LNCAP (cell line): Measurements from ENCODE around the gene C11orf65.

Experiments
- TF ChIP-seq, protein P1 (sequence below): fragments of 450-650 bp; IDR thresholded peaks from 2 replicates; pipeline ENCODE4 v1.5.1; 2017; ENCODE audit warnings: mild to moderate bottlenecking

Gene C11orf65

DNA sequence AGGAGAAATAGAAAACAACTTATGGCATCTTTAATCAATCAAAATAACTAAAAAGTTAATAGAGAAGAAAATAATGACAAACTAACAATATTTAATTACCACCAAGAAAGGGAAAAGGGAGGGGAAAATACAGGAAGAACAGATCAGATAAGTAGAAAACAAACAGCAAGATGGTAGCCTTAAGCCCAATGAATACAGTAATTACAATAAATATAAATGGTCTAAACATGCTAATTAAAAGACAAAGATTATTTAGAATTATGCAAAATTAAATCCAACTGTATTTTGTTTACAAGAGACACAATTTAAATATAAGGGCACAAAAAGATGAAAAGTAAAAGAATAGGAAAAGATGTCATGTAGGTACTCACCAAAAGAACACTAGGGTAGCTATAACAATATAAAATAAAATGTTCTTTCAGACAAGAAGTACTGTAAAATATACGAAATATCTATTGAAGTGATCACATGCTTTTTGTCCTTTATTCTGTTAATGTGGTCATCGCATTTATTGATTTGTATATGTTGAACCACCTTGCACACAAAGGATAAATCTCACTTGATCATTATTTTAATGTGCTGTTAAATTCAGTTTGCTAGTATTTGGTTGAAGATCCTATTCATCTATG, 14.0 kb downstream of the C11orf65 start:
- TF ChIP-seq, protein P1, sequence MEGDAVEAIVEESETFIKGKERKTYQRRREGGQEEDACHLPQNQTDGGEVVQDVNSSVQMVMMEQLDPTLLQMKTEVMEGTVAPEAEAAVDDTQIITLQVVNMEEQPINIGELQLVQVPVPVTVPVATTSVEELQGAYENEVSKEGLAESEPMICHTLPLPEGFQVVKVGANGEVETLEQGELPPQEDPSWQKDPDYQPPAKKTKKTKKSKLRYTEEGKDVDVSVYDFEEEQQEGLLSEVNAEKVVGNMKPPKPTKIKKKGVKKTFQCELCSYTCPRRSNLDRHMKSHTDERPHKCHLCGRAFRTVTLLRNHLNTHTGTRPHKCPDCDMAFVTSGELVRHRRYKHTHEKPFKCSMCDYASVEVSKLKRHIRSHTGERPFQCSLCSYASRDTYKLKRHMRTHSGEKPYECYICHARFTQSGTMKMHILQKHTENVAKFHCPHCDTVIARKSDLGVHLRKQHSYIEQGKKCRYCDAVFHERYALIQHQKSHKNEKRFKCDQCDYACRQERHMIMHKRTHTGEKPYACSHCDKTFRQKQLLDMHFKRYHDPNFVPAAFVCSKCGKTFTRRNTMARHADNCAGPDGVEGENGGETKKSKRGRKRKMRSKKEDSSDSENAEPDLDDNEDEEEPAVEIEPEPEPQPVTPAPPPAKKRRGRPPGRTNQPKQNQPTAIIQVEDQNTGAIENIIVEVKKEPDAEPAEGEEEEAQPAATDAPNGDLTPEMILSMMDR = no peak

DNA sequence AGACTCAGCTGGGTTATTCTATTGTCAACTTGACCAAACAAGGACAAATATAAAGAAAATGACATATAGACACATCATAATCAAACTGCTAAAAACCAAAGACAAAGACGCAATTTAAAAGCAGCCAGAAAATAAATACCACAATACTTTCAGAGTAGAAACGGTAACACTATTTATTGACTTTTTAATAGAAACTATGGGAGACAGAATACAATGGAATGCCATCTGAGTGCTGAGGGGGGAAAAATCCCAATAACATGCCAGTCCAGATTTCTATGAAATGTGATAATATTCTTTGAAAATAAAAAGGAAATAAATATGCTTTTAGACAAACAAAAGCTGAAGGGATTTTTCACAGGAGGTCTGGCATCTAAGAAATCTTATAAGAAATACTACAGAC, 30.7 kb downstream of the C11orf65 start:
- TF ChIP-seq, protein P1 = no peak

DNA sequence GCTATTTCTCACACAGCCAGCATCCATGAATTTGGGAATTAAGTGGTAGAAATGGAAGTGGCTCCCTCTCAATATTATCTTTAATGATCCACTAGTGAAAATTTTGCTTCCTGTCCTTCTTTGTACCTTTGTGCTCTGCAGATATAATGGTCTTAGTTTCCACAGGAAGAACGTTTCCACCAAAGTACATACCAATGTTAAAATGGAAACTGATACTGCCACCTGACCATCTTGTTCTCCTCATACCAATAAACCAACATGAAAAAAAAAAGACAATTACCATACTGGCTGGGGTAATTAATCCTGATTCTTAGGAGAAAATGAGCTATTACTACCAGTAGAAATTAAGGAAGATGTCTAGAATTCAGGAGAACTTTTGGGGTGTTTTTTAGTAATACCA, 32.3 kb downstream of the C11orf65 start:
- TF ChIP-seq, protein P1 = no peak

DNA sequence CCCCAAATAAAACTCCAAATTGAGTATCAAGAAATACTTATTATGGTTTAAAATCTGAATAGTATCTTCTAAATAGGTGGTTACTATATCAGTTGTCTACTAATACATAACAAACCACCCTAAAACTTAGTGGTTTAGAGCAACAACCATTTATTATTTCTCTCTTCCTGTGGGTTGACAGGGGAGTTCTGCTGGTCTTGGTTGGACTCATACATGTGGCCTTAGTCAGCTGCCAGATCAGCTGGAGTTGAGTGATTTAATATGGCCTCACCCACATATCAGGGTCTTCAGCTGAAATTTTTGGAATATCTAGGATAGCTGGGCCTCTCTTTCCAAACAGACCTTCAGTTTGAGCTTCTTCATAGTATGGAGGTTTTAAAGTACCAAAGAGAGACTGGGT, 34.5 kb downstream of the C11orf65 start:
- TF ChIP-seq, protein P1 = no peak

DNA sequence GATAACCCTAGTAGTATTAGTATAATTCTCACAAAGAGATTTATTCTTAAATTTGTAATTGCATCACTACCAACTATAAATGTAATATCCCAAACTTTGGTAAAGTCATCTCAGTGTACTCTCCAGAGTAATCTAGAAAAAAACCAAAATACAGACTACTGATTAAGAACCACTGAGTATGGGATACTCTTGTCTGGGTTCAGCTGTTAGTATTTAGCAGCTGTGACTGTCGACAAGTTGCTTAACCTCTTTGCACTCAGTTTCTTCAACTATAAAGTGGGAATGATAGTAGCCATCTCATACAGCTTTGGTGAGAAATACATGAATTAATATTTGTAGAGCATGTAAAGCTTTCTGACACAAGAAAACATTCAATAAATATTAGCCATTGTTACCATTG, 35.3 kb downstream of the C11orf65 start:
- TF ChIP-seq, protein P1 = no peak

DNA sequence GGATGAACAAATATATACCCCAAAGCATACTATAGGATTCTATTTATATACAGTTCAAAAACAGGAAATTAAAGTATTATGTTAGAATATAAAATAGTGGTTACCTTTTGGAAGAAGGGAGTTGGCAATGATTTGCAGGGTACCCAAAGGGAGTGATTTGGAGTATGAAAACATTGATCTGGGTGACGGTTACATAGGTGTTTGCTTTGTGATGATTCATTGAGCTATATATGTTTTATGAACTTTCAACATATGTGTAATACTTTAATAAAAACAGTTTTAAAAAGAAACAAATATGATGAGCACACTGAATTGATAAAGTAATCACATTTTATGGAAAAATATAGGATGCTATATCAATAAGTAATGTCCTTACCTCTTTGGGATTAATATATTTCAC, 36.0 kb downstream of the C11orf65 start:
- TF ChIP-seq, protein P1 = no peak

DNA sequence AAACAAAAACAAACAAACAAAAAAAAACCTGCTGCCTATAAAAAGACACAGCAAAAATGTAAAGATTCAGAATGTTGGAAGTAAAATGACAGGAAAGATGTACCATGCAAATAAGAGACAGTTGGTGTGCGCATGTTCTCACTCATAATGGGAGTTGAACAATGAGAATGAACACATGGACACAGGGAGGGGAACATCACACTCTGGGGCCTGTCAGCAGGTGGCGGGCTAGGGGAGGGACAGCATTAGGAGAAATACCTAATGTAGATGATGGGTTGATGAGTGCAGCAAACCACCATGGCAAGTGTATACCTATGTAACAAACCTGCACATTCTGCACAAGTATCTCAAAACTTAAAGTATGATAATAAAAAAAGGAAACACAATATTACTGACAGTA, 49.8 kb downstream of the C11orf65 start:
- TF ChIP-seq, protein P1 = peak; percentile 44

DNA sequence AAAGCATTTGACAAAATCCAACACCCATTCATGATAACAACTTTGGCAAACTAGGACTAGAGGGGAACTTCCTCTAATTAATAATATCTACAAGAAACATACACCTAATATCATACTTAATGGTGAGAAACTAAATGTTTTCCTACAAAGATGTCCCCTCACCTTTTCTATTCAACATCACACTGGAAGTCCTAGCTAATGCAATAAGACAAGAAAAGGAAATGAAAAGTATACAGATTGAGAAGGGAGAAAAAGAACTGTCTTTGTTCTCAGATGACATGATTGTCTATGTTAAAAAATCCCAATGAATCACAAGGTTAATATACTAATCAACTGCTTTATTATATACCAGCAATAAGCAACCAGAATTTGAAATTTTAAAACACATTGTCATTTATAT, 52.4 kb downstream of the C11orf65 start:
- TF ChIP-seq, protein P1 = no peak
